Activated naive CD8-positive, alpha-beta T cell (primary cell): ENCODE results near the gene DNPH1.

Source experiments
- H3K27ac Mint-ChIP-seq: one replicate; pipeline ENCODE4 v1.8.0; 2021; ENCODE audit warnings: mixed read lengths
- H3K27me3 Mint-ChIP-seq: one replicate; pipeline ENCODE4 v1.8.0; 2021; ENCODE audit warnings: mixed read lengths
- H3K36me3 Mint-ChIP-seq: one replicate; pipeline ENCODE4 v1.8.0; 2021; ENCODE audit warnings: mixed read lengths
- H3K4me1 Mint-ChIP-seq: one replicate; pipeline ENCODE4 v1.8.0; 2021; ENCODE audit warnings: low read depth, mixed read lengths
- H3K4me3 Mint-ChIP-seq: one replicate; pipeline ENCODE4 v1.8.0; 2021; ENCODE audit warnings: mild to moderate bottlenecking, mixed read lengths
- H3K9me3 Mint-ChIP-seq: one replicate; pipeline ENCODE4 v1.8.0; 2021; ENCODE audit warnings: low read depth, mixed read lengths

The DNPH1 gene

DNA sequence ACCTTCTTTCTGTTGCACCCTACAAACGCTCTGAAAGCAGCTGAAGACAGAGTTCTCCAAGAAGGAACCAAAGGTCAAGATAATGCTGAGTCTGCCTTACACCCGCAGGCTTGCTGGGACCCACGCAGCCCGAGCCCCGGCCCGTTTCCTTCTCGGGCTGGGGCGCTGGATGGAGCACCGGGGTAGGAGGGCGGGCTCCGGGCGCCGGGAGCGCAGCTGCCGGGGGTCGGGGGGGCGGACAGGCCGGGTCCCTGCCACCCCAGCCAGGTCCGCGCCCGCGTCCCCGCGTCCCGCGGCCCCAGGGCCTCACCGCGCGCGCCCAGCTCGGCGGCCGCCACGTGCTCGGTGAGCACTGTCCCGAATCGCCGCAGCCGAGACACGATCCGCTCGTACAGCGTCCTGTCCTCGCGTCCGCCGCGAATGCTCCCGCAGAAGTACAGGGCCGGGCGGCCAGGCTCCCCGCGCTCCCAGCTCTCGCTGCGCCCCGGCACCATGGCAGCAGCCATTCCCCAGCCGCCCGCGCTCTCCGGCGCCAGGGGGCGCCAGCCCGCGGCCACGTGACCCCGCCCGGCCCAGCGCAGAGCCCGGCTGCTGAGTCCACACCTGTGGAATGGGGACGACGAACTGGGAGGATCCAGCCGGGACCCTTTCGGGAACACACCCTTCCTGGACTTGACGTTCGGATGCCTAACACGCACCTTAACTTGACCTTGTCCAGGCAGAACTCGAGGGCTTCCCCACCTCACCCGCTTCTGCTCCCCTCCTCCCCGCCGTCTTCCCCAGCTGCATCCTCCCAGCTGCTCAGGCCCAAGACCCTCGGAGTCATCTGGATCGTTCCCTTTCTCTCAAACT is at the start of gene DNPH1:
TSS of gene DNPH1 (minus strand) at position 531 of the 852 bp plus-strand sequence. CDS start at position 506, 25 bp downstream.
- Mint-ChIP-seq H3K36me3 (peaks cover 10% of the 10 kb centered on the region), H3K4me1 (peaks cover 42% of the 10 kb centered on the region), H3K27ac (peak within 1 kb of the TSS; percentile 100), H3K9me3 (no peaks in the 10 kb centered on the region), H3K4me3 (peak within 1 kb of the TSS; percentile 93), H3K27me3 (no peaks in the 10 kb centered on the region)

DNA sequence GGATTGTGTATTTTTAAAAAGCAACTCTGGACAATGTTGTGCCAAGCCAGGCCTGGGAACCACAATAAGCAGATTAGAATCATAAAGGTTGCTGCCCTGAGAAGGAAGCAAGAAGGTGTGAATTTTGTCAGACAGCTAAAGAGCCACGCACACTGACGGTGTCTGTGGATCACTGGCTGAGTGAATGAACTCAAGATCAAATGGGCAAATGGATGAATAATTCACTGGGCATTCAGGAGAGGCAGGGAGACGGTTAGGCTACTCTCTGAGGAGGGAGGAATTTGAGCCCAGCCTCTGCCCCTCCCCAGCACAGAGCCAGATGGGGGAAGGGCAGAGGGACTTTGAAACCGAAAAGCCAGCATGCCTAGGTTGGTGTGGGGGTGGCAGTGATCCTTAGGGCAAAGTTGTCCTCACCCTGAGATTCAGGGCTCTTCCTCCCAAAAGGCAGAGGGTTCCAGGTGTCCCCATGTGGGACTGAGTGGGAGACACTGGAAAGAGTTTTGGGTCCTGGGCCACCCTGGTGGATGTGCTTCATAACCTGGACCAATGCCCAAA is 49.3 kb upstream of the DNPH1 start:
- Mint-ChIP-seq H3K9me3 (no peaks in the 10 kb centered on the region), H3K36me3 (no peaks in the 10 kb centered on the region), H3K4me3 (no peak overlapping the region), H3K4me1 (peaks cover 6% of the 10 kb centered on the region), H3K27me3 (peaks cover 10% of the 10 kb centered on the region), H3K27ac (no peak overlapping the region)

DNA sequence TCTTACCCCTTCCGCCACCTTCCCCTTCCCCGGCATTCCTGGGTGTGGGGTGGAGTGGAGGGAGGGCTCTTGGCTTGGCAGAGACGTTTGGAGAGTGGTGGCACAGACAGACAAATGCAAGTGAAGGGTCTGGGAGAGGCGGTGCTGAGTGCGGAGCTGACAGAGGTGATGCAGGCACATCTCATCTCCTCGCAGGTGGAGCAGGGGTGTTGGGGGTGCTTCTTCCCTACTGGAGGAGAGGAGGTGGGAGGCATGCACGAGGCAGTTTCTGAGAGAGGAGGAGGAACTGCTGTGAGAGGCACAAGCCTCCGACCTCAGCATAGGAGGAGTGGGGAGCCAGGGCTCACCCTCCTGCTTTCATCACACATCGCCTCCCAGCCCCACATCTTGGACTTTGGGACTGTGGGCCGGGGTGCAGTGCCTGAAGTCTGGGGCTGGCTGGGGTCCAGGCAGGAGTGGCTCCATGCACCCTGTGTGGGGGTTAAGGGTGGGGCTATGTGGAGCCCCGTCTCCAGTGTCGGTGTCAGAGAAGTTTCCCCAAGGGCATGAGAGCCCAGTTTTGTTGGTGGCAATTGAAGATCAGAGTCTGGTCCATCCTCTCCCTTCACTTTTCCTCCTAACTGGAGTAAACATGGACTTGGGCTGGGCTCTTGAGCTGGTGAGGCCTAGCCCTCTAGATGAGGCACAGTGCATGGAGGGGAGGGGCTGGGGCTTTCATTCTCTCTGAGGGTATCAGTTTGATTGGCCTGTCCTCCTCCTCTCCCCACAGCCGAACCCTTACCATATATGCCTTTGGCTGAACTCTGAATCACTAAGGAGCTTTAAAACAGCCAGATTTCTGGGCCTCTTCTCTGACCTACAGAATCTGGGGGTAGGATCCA is 48.6 kb upstream of the DNPH1 start:
- no peak overlapping the region for H3K4me3 Mint-ChIP-seq
- H3K4me1 Mint-ChIP-seq = peaks cover 6% of the 10 kb centered on the region
- H3K9me3 Mint-ChIP-seq = no peaks in the 10 kb centered on the region
- H3K36me3 Mint-ChIP-seq = no peaks in the 10 kb centered on the region
- H3K27ac Mint-ChIP-seq = no peak overlapping the region
- peaks cover 10% of the 10 kb centered on the region for H3K27me3 Mint-ChIP-seq

GRCh38 chr6:43277306-43277642 is 48.0 kb upstream of the DNPH1 start:
- Mint-ChIP-seq H3K27ac (no peak overlapping the region), H3K4me1 (peaks cover 6% of the 10 kb centered on the region), H3K36me3 (no peaks in the 10 kb centered on the region), H3K9me3 (no peaks in the 10 kb centered on the region), H3K27me3 (peaks cover 10% of the 10 kb centered on the region), H3K4me3 (peak overlapping the region; percentile 17)

GRCh38 chr6:43276577-43277305 is 47.5 kb upstream of the DNPH1 start:
- Mint-ChIP-seq H3K4me3 (peak overlapping the region; percentile 86), H3K27ac (no peak overlapping the region), H3K9me3 (no peaks in the 10 kb centered on the region), H3K27me3 (peaks cover 10% of the 10 kb centered on the region), H3K36me3 (no peaks in the 10 kb centered on the region), H3K4me1 (peaks cover 6% of the 10 kb centered on the region)

- peak overlapping the region; percentile 86 for H3K4me3 Mint-ChIP-seq
- H3K9me3 Mint-ChIP-seq = no peaks in the 10 kb centered on the region
- H3K36me3 Mint-ChIP-seq = no peaks in the 10 kb centered on the region
- H3K27ac Mint-ChIP-seq = peak overlapping the region; percentile 18
- H3K4me1 Mint-ChIP-seq = peaks cover 7% of the 10 kb centered on the region
- H3K27me3 Mint-ChIP-seq = peaks cover 8% of the 10 kb centered on the region
Observed at GRCh38 chr6:43275801-43276576, 46.7 kb upstream of the DNPH1 start.

DNA sequence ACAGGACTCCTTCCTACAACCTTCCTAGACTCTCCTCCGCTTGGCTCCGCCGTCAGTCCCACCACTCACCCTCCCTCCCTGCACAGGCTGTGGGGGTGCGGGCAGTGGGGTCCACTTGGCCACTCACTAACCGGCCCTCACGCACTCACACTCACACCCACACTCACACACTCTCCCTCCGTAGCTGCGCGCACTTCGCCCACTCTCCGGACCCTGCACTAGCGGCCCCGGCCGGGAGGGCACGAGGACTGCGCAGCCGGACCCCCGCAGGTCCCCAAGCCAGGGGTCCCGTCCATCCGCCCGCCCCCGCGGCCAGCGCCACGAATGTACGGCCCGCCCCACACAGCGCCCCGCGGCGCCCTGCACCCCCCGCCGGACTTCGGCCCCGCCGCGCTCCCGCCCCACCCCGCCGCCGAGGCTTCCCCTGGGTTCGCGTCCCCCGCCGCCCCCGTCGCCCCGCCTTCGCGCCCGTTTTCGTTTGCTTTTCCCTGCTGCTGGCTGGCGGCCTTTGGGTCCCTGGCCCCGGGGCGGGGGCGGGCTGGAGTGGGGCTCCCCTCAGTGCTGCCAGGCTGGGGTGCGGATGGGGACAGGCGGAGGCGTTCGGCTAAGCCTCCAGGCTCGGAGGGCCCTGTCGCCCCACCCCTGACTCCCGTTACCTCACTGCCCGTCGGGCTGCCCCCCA is 45.8 kb upstream of the DNPH1 start:
- Mint-ChIP-seq H3K4me1 (peaks cover 10% of the 10 kb centered on the region), H3K9me3 (no peaks in the 10 kb centered on the region), H3K27ac (no peak overlapping the region), H3K27me3 (peaks cover 3% of the 10 kb centered on the region), H3K4me3 (peak overlapping the region; percentile 86), H3K36me3 (no peaks in the 10 kb centered on the region)

DNA sequence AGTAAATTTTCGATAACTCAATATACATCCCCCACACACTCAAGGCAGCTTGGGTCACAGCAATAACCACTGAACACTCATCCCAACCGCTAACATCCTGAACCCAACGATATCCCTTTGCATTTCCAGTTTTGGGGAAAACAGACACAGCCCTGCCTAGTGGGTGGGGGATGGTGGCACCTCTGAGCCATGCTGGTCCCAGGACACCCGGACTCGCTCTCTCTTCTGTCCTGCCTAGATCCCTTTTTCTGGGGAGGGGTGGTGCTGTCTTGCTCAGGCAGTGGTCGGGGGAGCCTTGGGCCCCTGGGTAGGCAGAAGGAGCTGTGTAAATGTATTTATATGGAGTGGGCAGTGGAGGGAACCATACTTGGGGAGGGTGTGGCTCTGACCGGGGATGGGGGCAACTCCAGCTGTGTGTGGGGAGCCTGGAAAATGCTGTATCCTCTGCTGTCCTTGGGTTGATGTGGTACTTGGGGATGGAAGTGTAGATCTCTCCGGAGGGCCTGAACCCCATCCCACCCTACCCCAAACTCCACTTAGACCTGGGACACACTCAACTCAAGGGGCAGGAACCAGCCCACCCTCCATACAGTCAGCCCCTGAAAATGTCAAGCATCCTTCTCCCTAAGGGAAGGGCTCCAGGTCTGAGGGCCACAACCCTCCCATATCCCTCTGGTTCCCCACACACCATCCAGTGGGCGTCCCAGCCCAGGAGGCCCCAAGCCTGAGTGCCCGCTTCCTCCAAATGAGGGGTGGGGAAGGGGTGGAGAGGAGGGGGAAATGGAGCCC is 45.0 kb upstream of the DNPH1 start:
- H3K27ac Mint-ChIP-seq = no peak overlapping the region
- H3K27me3 Mint-ChIP-seq = peaks cover 3% of the 10 kb centered on the region
- no peaks in the 10 kb centered on the region for H3K36me3 Mint-ChIP-seq
- peak overlapping the region; percentile 75 for H3K4me3 Mint-ChIP-seq
- H3K4me1 Mint-ChIP-seq = peaks cover 12% of the 10 kb centered on the region
- H3K9me3 Mint-ChIP-seq = no peaks in the 10 kb centered on the region

DNA sequence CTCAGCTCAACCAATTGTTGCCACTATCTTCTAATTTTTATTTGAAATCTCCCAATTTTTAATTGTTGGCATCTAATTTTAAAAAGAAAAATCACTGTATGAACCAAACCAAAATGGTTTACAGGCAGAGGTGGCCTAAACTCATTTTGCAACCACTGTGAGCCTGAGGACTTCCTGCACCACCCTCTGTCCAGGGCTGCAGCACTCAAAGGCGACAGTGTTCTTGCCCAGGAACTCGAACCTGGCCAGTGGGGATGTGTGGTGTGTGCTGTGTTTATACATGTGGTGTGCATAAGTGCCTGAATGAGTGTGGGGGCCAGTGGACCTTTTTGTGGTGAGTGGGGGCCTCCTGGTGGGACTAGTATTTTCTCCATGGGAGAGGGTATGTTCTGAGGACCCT is 44.4 kb upstream of the DNPH1 start:
- peaks cover 3% of the 10 kb centered on the region for H3K27me3 Mint-ChIP-seq

GRCh38 chr6:43271944-43272343 is 42.7 kb upstream of the DNPH1 start:
- Mint-ChIP-seq H3K4me1 (peaks cover 16% of the 10 kb centered on the region), H3K27ac (no peak overlapping the region), H3K36me3 (no peaks in the 10 kb centered on the region), H3K4me3 (no peak overlapping the region), H3K27me3 (peaks cover under 1% of the 10 kb centered on the region), H3K9me3 (no peaks in the 10 kb centered on the region)

More for the DNA sequence above, 44.4 kb upstream of the DNPH1 start:
- Mint-ChIP-seq H3K27ac (no peak overlapping the region), H3K36me3 (no peaks in the 10 kb centered on the region), H3K4me1 (peaks cover 16% of the 10 kb centered on the region), H3K9me3 (no peaks in the 10 kb centered on the region), H3K4me3 (no peak overlapping the region)

GRCh38 chr6:43271103-43271815 is 42.0 kb upstream of the DNPH1 start:
- Mint-ChIP-seq H3K9me3 (no peaks in the 10 kb centered on the region), H3K36me3 (no peaks in the 10 kb centered on the region), H3K4me3 (no peak overlapping the region), H3K4me1 (peaks cover 16% of the 10 kb centered on the region), H3K27ac (no peak overlapping the region), H3K27me3 (no peaks in the 10 kb centered on the region)

DNA sequence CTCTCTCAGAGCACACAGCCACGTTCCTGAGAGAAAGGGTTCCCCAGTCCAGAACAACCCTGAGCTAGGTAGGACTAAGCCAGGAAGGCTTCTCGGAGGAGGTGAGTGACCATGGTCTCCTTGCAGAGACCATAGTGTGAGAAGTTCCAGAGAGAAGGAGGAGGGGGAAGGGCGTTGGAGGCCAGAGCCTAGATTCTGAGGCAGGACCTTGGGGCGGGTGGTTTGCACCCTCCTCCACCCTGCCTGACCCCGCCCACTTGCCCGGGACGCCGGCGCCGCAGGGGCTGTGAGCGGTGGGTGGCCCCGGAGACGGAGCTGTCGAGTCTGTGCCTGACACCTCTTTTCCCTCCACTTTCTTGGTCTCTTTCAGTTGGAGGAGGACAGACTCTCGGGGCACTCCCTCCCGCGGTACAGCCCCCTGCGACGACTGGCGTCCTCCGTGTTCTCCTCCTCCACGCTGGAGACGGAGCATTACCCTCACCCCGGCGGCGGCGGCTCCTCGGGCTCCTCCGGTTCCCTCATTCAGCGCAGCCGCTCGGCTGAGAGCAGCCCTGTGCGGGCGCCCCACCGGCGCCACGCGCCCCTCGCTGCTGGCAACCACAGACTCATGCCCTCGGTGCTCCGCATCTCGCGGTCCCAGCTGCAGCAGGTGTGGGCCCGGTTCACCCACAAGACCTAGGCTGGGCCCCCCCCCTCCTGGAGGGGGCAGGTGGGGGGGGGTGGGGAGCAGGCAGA is 40.2 kb upstream of the DNPH1 start:
- no peak overlapping the region for H3K27ac Mint-ChIP-seq
- H3K4me1 Mint-ChIP-seq = peaks cover 10% of the 10 kb centered on the region
- no peaks in the 10 kb centered on the region for H3K27me3 Mint-ChIP-seq
- no peaks in the 10 kb centered on the region for H3K36me3 Mint-ChIP-seq
- no peaks in the 10 kb centered on the region for H3K9me3 Mint-ChIP-seq
- peak overlapping the region; percentile 80 for H3K4me3 Mint-ChIP-seq
